GM11168 (cell line): ENCODE measurements around the gene SLC12A8.

Experiments used
- in situ Hi-C: fragments of 300-500 bp; cut with MboI; formaldehyde crosslinking; loops from one replicate; pipeline ENCODE4 v1.12.0; 2022; ENCODE audit warnings: low sequenced_read_pairs; ENCODE audit not compliant: unreplicated experiment

Gene SLC12A8

GRCh38 chr3:125118600-125118999 is 93.9 kb downstream of the SLC12A8 start:
- in situ Hi-C loops = no loop called here

- in situ Hi-C loops = no loop called here
Observed at GRCh38 chr3:125117631-125118191, 94.8 kb downstream of the SLC12A8 start.

GRCh38 chr3:125116311-125117080 is 96.1 kb downstream of the SLC12A8 start:
- in situ Hi-C loops = no loop called here

- in situ Hi-C loops = no loop called here
Observed at GRCh38 chr3:125115640-125116039, 96.9 kb downstream of the SLC12A8 start.

- in situ Hi-C loops = no loop called here
Observed at GRCh38 chr3:125112981-125113380, 99.6 kb downstream of the SLC12A8 start.

GRCh38 chr3:125110876-125111480 is 101.6 kb downstream of the SLC12A8 start:
- in situ Hi-C loops = no loop called here

- in situ Hi-C loops = no loop called here
Observed at GRCh38 chr3:125110016-125110875, 102.3 kb downstream of the SLC12A8 start.

- in situ Hi-C loops = no loop called here
Observed at GRCh38 chr3:125109536-125109925, 103.0 kb downstream of the SLC12A8 start.

- in situ Hi-C loops = no loop called here
Observed at GRCh38 chr3:125108833-125109535, 103.6 kb downstream of the SLC12A8 start.

GRCh38 chr3:125107861-125108567 is 104.5 kb downstream of the SLC12A8 start:
- in situ Hi-C loops = no loop called here

GRCh38 chr3:125107363-125107762 is 105.2 kb downstream of the SLC12A8 start:
- in situ Hi-C loops = no loop called here

- in situ Hi-C loops = no loop called here
Observed at GRCh38 chr3:125105116-125105515, 107.4 kb downstream of the SLC12A8 start.

GRCh38 chr3:125104639-125105038 is 107.9 kb downstream of the SLC12A8 start:
- in situ Hi-C loops = no loop called here

GRCh38 chr3:125103406-125103805 is 109.1 kb downstream of the SLC12A8 start:
- in situ Hi-C loops = no loop called here

GRCh38 chr3:125102470-125102869 is 110.1 kb downstream of the SLC12A8 start:
- in situ Hi-C loops = no loop called here

- in situ Hi-C loops = no loop called here
Observed at GRCh38 chr3:125098611-125099291, 113.8 kb downstream of the SLC12A8 start.

- in situ Hi-C loops = no loop called here
Observed at GRCh38 chr3:125090649-125091048, 121.9 kb downstream of the SLC12A8 start.

GRCh38 chr3:125087768-125088391 is 124.7 kb downstream of the SLC12A8 start:
- in situ Hi-C loops = no loop called here
